Tibial nerve (tissue), 4 donors: ENCODE measurements around the gene PSG2.

Experiments
- EP300 ChIP-seq, 2 donors: sonication (generic); formaldehyde crosslinking; IDR thresholded peaks; one replicate each; pipeline ENCODE4 v1.6.1; 2017; ENCODE audit warnings: antibody characterized with exemption in 2 of 2, mild to moderate bottlenecking in 1 of 2
- TF ChIP-seq, protein P1 (sequence below), 5 experiments: fragments of 200-600 bp in 3 of 5; fragments of 450-650 bp in 2 of 5; sonication (generic) in 3 of 5; IDR thresholded peaks; one replicate each; pipeline ENCODE4 v1.5.1; 2016 to 2019; ENCODE audit warnings: antibody characterized with exemption in 5 of 5, mild to moderate bottlenecking in 3 of 5, moderate library complexity in 2 of 5

DNA sequence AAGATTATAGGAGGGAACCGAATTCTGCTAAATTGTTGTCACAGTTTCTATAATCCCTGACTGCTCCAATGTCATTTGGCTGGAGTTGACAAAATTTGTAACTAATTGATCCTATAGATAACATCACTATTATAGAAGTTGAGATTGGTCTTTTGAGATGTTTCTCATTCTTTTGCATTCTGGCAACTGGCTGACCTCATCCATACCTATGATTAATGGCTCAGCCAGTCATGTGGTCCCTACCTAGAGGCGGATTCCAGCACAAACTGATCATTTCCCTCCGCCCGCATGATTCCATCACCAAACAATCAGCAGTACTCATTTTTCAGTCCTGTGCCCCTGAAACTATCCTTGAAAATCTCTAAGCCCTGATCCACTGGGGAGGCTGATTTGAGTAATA lies 4.2 kb downstream of the PSG2 start:
- TF ChIP-seq, protein P1, sequence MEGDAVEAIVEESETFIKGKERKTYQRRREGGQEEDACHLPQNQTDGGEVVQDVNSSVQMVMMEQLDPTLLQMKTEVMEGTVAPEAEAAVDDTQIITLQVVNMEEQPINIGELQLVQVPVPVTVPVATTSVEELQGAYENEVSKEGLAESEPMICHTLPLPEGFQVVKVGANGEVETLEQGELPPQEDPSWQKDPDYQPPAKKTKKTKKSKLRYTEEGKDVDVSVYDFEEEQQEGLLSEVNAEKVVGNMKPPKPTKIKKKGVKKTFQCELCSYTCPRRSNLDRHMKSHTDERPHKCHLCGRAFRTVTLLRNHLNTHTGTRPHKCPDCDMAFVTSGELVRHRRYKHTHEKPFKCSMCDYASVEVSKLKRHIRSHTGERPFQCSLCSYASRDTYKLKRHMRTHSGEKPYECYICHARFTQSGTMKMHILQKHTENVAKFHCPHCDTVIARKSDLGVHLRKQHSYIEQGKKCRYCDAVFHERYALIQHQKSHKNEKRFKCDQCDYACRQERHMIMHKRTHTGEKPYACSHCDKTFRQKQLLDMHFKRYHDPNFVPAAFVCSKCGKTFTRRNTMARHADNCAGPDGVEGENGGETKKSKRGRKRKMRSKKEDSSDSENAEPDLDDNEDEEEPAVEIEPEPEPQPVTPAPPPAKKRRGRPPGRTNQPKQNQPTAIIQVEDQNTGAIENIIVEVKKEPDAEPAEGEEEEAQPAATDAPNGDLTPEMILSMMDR (IDR thresholded peaks at IDR 0.05), result no peak
- no peak for TF ChIP-seq EP300 (IDR thresholded peaks at IDR 0.05)
